C4-2B (cell line): ENCODE measurements around the gene CCDC33.

Experiments used
- H3K27ac ChIP-seq: fragments of 450-650 bp; 2 replicates; pipeline ENCODE4 v1.5.1; 2017
- ZFX ChIP-seq: fragments of 450-650 bp; IDR thresholded peaks from 2 replicates; pipeline ENCODE4 v1.6.1; 2017
- TF ChIP-seq, protein P1 (sequence below): fragments of 450-650 bp; conservative IDR thresholded peaks from 2 replicates; pipeline ENCODE4 v1.5.1; 2017; ENCODE audit warnings: mild to moderate bottlenecking

CCDC33 gene

DNA sequence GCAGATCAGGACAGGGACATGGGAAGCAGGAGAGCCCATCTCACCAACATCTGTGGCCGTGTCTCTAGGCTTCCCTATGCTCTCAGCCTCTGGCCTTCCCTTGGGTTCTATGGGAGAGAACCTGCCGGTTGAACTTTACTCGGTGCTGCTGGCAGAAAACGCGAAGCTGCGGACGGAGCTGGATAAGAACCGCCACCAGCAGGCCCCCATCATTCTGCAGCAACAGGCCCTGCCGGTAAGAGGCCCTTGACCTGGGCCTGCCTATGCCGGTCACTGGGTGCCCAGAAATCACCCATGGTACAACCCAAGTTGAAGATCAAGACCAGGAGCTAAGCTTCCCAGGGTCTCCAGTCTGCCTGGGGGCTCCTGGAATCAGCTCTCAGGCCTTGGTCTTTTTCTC is 96.5 kb downstream of the CCDC33 start:
- no peak overlapping the region for H3K27ac ChIP-seq
- no peak for TF ChIP-seq ZFX
- TF ChIP-seq, protein P1, sequence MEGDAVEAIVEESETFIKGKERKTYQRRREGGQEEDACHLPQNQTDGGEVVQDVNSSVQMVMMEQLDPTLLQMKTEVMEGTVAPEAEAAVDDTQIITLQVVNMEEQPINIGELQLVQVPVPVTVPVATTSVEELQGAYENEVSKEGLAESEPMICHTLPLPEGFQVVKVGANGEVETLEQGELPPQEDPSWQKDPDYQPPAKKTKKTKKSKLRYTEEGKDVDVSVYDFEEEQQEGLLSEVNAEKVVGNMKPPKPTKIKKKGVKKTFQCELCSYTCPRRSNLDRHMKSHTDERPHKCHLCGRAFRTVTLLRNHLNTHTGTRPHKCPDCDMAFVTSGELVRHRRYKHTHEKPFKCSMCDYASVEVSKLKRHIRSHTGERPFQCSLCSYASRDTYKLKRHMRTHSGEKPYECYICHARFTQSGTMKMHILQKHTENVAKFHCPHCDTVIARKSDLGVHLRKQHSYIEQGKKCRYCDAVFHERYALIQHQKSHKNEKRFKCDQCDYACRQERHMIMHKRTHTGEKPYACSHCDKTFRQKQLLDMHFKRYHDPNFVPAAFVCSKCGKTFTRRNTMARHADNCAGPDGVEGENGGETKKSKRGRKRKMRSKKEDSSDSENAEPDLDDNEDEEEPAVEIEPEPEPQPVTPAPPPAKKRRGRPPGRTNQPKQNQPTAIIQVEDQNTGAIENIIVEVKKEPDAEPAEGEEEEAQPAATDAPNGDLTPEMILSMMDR, result no peak

DNA sequence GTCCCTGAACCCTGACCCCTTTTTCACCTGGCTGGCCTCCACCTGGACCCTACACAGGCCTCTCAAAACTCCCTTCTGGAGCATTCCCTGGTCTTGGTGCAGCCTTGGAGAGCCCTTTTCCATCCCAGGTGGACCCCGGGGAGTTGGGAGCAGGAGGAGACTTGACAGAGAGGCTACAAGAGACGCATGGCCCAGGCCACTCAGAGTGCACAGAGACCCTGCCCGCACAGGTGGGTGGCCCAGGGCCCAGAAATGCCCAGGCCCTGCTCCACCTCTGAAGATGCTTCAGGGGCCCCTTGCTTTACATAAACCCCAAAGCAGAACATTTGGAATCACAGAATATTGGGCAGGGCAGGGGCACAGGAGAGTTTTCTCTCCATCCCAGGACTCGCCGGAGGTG is 97.0 kb downstream of the CCDC33 start:
- H3K27ac ChIP-seq, result no peak overlapping the region
- TF ChIP-seq, protein P1, result no peak
- no peak for TF ChIP-seq ZFX

DNA sequence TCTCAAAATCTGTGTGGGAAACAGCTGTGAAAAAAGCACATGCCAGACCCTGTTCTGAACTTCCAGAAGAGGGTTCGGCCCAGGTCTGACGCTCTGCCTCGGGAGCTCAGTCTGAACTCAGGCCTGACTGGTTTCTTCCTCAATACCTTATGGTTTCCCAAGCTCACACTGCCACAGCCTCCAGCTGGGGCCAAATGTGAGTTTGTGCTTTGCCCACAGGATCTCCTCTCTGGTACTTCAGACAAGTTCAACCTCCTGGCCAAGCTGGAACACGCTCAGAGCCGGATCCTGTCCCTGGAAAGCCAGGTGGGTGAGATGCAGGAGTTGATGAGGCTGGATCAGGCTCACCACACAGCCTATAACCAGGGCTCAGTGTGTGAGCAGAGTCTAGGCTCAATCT is 97.5 kb downstream of the CCDC33 start:
- TF ChIP-seq, protein P1, result no peak
- TF ChIP-seq ZFX, result no peak
- no peak overlapping the region for H3K27ac ChIP-seq

DNA sequence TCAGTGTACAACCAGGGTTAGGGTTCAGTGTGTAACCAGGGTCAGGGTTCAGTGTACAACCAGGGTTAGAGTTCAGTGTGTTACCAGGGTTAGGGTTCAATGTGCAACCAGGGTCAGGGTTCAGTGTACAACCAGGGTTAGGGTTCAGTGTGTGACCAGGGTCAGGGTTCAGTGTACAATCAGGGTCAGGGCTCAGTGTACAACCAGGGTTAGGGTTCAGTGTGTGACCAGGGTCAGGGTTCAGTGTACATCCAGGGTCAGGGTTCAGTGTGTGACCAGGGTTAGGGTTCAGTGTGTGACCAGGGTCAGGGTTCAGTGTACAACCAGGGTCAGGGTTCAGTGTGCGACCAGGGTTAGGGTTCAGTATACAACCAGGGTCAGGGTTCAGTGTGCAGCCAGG is 98.0 kb downstream of the CCDC33 start:
- no peak overlapping the region for H3K27ac ChIP-seq
- TF ChIP-seq ZFX, result no peak
- TF ChIP-seq, protein P1, result no peak

DNA sequence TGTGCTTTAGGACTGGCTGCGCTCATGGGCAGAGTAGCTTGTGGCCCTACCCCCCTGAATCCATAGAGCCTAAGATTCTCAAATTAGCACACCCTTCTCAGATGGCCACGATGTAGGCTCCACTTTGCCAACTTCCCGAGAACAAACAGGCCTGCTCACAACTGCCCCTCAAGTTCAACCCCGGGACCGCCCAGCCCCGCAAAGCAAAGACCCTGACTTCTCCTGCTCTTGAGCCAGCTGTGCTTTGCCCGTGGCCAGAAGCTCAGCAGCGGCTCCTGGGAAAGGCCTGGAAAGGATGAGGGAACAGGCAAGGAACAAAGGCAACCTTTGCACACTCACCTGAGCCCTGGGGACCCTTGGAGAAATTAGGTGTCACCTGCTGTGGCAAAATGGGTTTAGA is 99.3 kb downstream of the CCDC33 start:
- TF ChIP-seq, protein P1, result no peak
- TF ChIP-seq ZFX, result no peak
- H3K27ac ChIP-seq, result no peak overlapping the region

DNA sequence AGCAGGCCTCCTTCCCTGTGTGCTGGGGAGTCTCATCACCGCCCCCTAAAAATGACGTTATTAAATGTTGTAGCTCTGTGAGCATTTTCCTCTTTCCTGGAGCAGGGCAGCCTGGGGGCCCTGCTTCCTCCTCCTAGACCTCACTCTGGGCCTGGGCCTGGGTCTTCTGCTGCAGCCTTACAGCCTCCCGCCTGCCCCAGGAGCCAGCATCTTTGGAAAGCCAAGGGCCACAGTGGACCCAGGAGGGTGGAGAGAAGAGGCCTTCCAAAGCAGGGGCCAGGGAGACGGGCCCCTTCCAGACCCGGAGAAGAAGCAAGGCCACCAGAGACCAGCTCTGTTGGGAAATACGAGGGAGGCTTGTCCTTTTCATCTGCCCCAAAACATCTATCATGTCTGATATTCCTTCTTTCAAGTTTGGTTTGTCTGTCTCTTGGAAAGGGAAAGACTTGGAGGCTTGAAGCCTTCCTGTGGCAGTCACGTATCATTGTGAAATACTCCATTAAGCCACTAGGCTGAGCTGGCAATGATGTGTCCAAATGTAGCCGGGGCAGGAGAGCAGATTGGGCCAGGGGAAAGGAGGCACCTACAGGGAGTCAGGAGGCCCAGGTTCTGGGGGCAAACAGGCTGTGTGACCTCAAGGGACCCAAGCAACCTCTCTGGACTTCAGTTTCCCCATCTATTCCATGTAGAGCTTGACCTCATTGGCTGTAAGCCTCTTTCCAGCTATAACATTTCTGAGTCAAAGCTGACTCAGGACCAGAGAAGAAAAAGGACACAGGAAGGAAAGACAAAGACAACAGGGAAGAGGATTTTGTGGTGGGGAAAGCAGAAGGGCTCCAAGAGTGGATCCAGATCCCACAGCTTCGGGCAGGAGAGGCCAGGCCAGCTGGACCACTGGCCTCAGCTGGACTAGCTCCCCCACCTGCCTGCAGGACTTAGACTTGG is 100.2 kb downstream of the CCDC33 start:
- no peak overlapping the region for H3K27ac ChIP-seq
- TF ChIP-seq ZFX, result no peak
- TF ChIP-seq, protein P1, result no peak

DNA sequence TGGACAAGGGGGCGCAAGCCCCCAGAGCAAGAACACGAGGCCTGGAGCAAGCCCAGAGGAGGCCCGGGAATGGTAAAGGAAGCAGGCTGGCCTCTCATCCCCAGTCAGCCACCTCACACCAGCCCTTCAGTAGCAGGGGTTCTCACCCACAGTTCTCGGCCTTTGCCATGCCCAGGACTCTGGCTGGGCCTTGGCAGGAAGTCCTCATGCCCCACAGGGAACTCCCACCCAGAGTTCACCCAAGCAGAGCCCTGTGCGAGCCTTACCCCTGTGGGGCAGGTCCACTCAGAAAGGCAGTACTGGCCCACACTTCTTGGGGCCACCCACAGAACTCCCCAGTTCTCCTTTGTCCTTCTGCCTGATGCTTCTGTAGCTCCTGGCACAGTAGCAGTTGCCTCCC is 101.0 kb downstream of the CCDC33 start:
- H3K27ac ChIP-seq, result no peak overlapping the region

More for the DNA sequence above, 101.0 kb downstream of the CCDC33 start:
- TF ChIP-seq, protein P1, result no peak
- TF ChIP-seq ZFX, result no peak
